ENCODE results near the gene SRSF4. TPM values are rescaled to one million over a fixed set of nuclear protein-coding genes. Genes with fewer than 3 reads are reported as not detected.

SRSF4 gene
- total and polyA plus RNA-seq, 10 of the 15 experiments (the other 5 are each of a cell fraction or from before 2014, with no cell fraction given) = 17.2 to 107 (median 78.6) TPM

GRCh38 chr1:29117381-29117780, 64.3 kb downstream of the SRSF4 start:
- Histone ChIP-seq H3K9ac (ENCODE audit: control insufficient read depth, insufficient read depth, low read length) (no peak overlapping the region), H3K4me3 (no peak overlapping the region), H3K36me3 (ENCODE audit: control insufficient read depth in 2 of 2, insufficient read depth in 2 of 2, low read length in 1 of 2) (peaks cover 3 to 5% of the 10 kb centered on the region in 2 experiments; a peak in 3 of 4 replicates), H3K79me2 (ENCODE audit: control insufficient read depth, insufficient read depth, low read length) (no peaks in the 10 kb centered on the region), H2AFZ (ENCODE audit: control insufficient read depth, low read depth, low read length) (no peak overlapping the region), H3K27ac (ENCODE audit: control insufficient read depth, insufficient read depth) (no peak overlapping the region), H3K4me2 (ENCODE audit: control insufficient read depth, insufficient read depth) (no peak overlapping the region), H3K4me1 (ENCODE audit: control insufficient read depth, insufficient read depth, low read length) (no peaks in the 10 kb centered on the region), H4K20me1 (ENCODE audit: control insufficient read depth, insufficient read depth) (no peaks in the 10 kb centered on the region; the same call in 1 of the 2 replicates), H3K27me3 (replicated peaks in 1 of 2; ENCODE audit: control insufficient read depth in 2 of 2, insufficient read depth in 2 of 2, low read length in 1 of 2) (peaks cover 1 to 4% of the 10 kb centered on the region in 2 experiments; a peak in 3 of 4 replicates), H3K9me3 (replicated peaks; ENCODE audit: control insufficient read depth, insufficient read depth, low read length) (no peaks in the 10 kb centered on the region)
- DNase-seq (ENCODE audit: low read depth, low spot score) (no peak), ATAC-seq (no peak), FAIRE-seq (no peak)
- RAD21 ChIA-PET (ENCODE audit: unreplicated experiment) = interaction anchor here (0.7 to 1.6 kb wide), 2 partner anchors 232 to 236 kb away, joined by 4 to 5 read pairs; no protein-coding TSS in a partner anchor
- 75% methylated on average over 2 of the region's 2 CpGs for WGBS (ENCODE audit: insufficient coverage, insufficient replicate concordance, low lambda C conversion rate, missing lambda C conversion rate)
- TF ChIP-seq RELB (IDR thresholded peaks at IDR 0.05; ENCODE audit: low read depth) = no peak
- no peak for TF ChIP-seq ASH2L (IDR thresholded peaks at IDR 0.05; ENCODE audit: borderline replicate concordance, low read depth)
- no peak for TF ChIP-seq KLF5 (IDR thresholded peaks at IDR 0.05; ENCODE audit: partially characterized antibody)
- no peak for TF ChIP-seq BRCA1 (IDR thresholded peaks at IDR 0.05; ENCODE audit: low read depth, low read length)
- TF ChIP-seq E2F8 (IDR thresholded peaks at IDR 0.05; ENCODE audit: low read depth, partially characterized antibody) = no peak
- no peak for TF ChIP-seq NFYB (IDR thresholded peaks at IDR 0.05; ENCODE audit: insufficient read depth, low read depth, low read length)
- no peak for TF ChIP-seq JUND (IDR thresholded peaks at IDR 0.05; ENCODE audit: low read depth, low read length)
- TF ChIP-seq ZNF217 (IDR thresholded peaks at IDR 0.05) = no peak
- TF ChIP-seq MAX (IDR thresholded peaks at IDR 0.05; ENCODE audit: low read depth, low read length) = no peak
- POLR2A ChIA-PET = no interaction called here
- CTCF ChIA-PET = interaction anchor here (0.7 to 3.7 kb wide), 6 partner anchors 42 to 241 kb away, joined by 3 to 19 read pairs (median 6); no protein-coding TSS in a partner anchor
- SMC1A ChIA-PET (ENCODE audit: uncharacterized antibody, unreplicated experiment) = interaction anchor here (1.4 to 2.0 kb wide), 2 partner anchors 53 to 85 kb away, joined by 3 to 7 read pairs; no protein-coding TSS in a partner anchor
- in situ Hi-C loops (cut with MboI) (no loop called here), intact Hi-C loops (cut with micrococcal nuclease; ENCODE audit: unreplicated experiment) (no loop called here)
- no TSS peak for BruUV-seq (replicated peaks)

All from GM12878 (cell line).